Measurements from ENCODE around the gene LSS. TPM values are rescaled to one million over a fixed set of nuclear protein-coding genes. Genes with fewer than 3 reads are reported as not detected.

Gene LSS
- polyA plus RNA-seq, 1 donor (not counting 4 experiments of a cell fraction or from before 2014, with no cell fraction given): 105 TPM

- H2AFZ ChIP-seq (ENCODE audit: control insufficient read depth, low read length): no peak overlapping the region
- no peaks in the 10 kb centered on the region for H3K9me1 ChIP-seq (ENCODE audit: control insufficient read depth, extremely low read depth, insufficient read depth, low read length)
- H3K4me3 ChIP-seq (ENCODE audit: control insufficient read depth in 2 of 3, extremely low read depth in 1 of 3, insufficient read depth in 2 of 3, low read depth in 1 of 3, low read length in 3 of 3): no peak overlapping the region
- H3K9me3 ChIP-seq (ENCODE audit: control insufficient read depth, low read depth, low read length): no peaks in the 10 kb centered on the region
- no peak overlapping the region for H3K27ac ChIP-seq (ENCODE audit: control insufficient read depth, insufficient read depth, low read length)
- H4K20me1 ChIP-seq (ENCODE audit: control insufficient read depth, extremely low read depth, insufficient read depth, low read length): no peaks in the 10 kb centered on the region
- no peak for DNase-seq (ENCODE audit: low read depth, low spot score)
- no peaks in the 10 kb centered on the region for H3K36me3 ChIP-seq (ENCODE audit: control insufficient read depth in 2 of 2, extremely low read depth in 1 of 2, insufficient read depth in 2 of 2, low read length in 2 of 2)
- H3K79me2 ChIP-seq (ENCODE audit: control insufficient read depth, insufficient read depth, low read length): no peaks in the 10 kb centered on the region
- dilution Hi-C loops (cut with MboI; ENCODE audit: extremely low pct_ligation_motif_present, low sequenced_read_pairs): no loop called here
- no peak for FAIRE-seq
- H3K4me2 ChIP-seq (ENCODE audit: control insufficient read depth, extremely low read depth, insufficient read depth, low read depth, low read length): no peak overlapping the region
- H3K27me3 ChIP-seq (ENCODE audit: control insufficient read depth, extremely low read depth, insufficient read depth, low read length): no peaks in the 10 kb centered on the region
- no peak for TF ChIP-seq CTCF (optimal IDR thresholded peaks at IDR 0.05 in 1 of 3, IDR thresholded peaks at IDR 0.05 in 1 of 3, conservative IDR thresholded peaks at IDR 0.05 in 1 of 3; ENCODE audit: extremely low read depth in 1 of 3, insufficient read depth in 2 of 3, low read length in 3 of 3)
- no peak for TF ChIP-seq EZH2 (IDR thresholded peaks at IDR 0.05; ENCODE audit: low read length)
- no peak overlapping the region for H3K9ac ChIP-seq (ENCODE audit: control insufficient read depth, extremely low read depth, insufficient read depth, low read length)
- H3K4me1 ChIP-seq (ENCODE audit: control insufficient read depth, extremely low read depth, insufficient read depth, low read length): no peaks in the 10 kb centered on the region
Measured at GRCh38 chr21:46151261-46151988, 77.1 kb downstream of the LSS start.

- H3K4me3 ChIP-seq (ENCODE audit: control insufficient read depth in 2 of 3, extremely low read depth in 1 of 3, insufficient read depth in 2 of 3, low read depth in 1 of 3, low read length in 3 of 3): no peak overlapping the region
- H4K20me1 ChIP-seq (ENCODE audit: control insufficient read depth, extremely low read depth, insufficient read depth, low read length): no peaks in the 10 kb centered on the region
- no peaks in the 10 kb centered on the region for H3K4me1 ChIP-seq (ENCODE audit: control insufficient read depth, extremely low read depth, insufficient read depth, low read length)
- H3K9me3 ChIP-seq (ENCODE audit: control insufficient read depth, low read depth, low read length): no peaks in the 10 kb centered on the region
- no peaks in the 10 kb centered on the region for H3K36me3 ChIP-seq (ENCODE audit: control insufficient read depth in 2 of 2, extremely low read depth in 1 of 2, insufficient read depth in 2 of 2, low read length in 2 of 2)
- no peak overlapping the region for H3K9ac ChIP-seq (ENCODE audit: control insufficient read depth, extremely low read depth, insufficient read depth, low read length)
- H3K79me2 ChIP-seq (ENCODE audit: control insufficient read depth, insufficient read depth, low read length): no peaks in the 10 kb centered on the region
- no peaks in the 10 kb centered on the region for H3K9me1 ChIP-seq (ENCODE audit: control insufficient read depth, extremely low read depth, insufficient read depth, low read length)
- no peak overlapping the region for H3K4me2 ChIP-seq (ENCODE audit: control insufficient read depth, extremely low read depth, insufficient read depth, low read depth, low read length)
- H2AFZ ChIP-seq (ENCODE audit: control insufficient read depth, low read length): no peak overlapping the region
- no peaks in the 10 kb centered on the region for H3K27me3 ChIP-seq (ENCODE audit: control insufficient read depth, extremely low read depth, insufficient read depth, low read length)
- DNase-seq (ENCODE audit: low read depth, low spot score): no peak
- no peak for TF ChIP-seq CTCF (optimal IDR thresholded peaks at IDR 0.05 in 1 of 3, IDR thresholded peaks at IDR 0.05 in 1 of 3, conservative IDR thresholded peaks at IDR 0.05 in 1 of 3; ENCODE audit: extremely low read depth in 1 of 3, insufficient read depth in 2 of 3, low read length in 3 of 3)
- no peak for TF ChIP-seq EZH2 (IDR thresholded peaks at IDR 0.05; ENCODE audit: low read length)
- H3K27ac ChIP-seq (ENCODE audit: control insufficient read depth, insufficient read depth, low read length): no peak overlapping the region
- dilution Hi-C loops (cut with MboI; ENCODE audit: extremely low pct_ligation_motif_present, low sequenced_read_pairs): no loop called here
- FAIRE-seq: no peak
Measured at GRCh38 chr21:46150491-46151121, 78.0 kb downstream of the LSS start.
